ENCODE data around the gene DEDD. TPM values are rescaled to one million over a fixed set of nuclear protein-coding genes. Genes with fewer than 3 reads are reported as not detected.

Gene DEDD
- polyA plus RNA-seq, 1 of the 3 experiments (the other 2 are of a cell fraction): 45.0 TPM

DNA sequence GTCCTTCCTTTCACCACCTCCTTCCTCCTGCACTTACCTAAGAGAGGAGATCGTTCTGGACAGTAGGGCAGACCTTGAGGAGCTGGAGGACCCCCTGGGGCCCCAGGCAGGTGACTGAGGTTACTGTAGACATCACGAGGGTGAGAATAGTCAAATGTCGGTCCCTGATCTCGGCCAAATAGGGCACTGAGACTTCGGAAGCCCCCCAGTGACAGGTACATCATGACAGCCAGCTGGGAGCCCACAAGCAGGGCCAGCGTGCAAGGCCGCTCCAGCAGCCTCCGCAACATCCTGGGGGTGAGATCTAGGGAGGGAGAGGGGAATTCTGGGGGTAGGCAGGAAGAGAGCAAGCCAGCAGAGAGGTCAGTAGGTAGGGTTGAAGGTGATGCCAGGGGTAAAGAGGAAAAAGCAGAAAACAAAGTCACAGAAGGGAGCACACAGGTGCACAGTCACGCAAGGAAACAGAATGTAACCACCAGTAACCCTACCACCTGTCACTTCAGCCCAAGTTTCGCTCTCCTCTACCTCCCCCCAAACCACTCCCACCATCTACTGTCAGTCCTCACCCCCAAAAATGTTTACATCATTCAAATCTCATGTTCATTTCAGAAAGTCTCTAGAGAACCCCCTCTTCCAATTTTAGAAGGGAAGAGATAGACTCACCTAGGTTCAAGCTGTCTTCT is 43.4 kb upstream of the DEDD start:
- Histone ChIP-seq H3K4me1 (ENCODE audit: control insufficient read depth in 1 of 2, insufficient read depth in 2 of 2, low read depth in 1 of 2, low read length in 1 of 2) (peaks cover 0 to 18% of the 10 kb centered on the region in 2 experiments; a peak in 1 of 4 replicates), H3K36me3 (replicated peaks in 1 of 2; ENCODE audit: control insufficient read depth in 1 of 2, insufficient read depth in 2 of 2, low read length in 1 of 2) (peaks cover 29 to 44% of the 10 kb centered on the region in 2 experiments), H2AFZ (ENCODE audit: low read depth) (no peak overlapping the region; the same call in 1 of the 2 replicates), H4K20me1 (ENCODE audit: insufficient read depth) (no peaks in the 10 kb centered on the region), H3K27ac (ENCODE audit: low read depth in 2 of 2, low read length in 1 of 2) (no peak overlapping the region), H3K9me2 (no peaks in the 10 kb centered on the region), H3K4me2 (peak overlapping the region; percentile 98), H3K9ac (peak overlapping the region; percentile 77), H3K9me3 (no peaks in the 10 kb centered on the region), H3K27me3 (ENCODE audit: insufficient read depth) (no peaks in the 10 kb centered on the region), H3K79me2 (ENCODE audit: insufficient read depth) (peaks cover 17% of the 10 kb centered on the region), H3K4me3 (ENCODE audit: low read depth in 2 of 2, low read length in 1 of 2) (peak overlapping the region; percentile 73; a peak in 3 of 4 replicates), H3F3A (replicated peaks; ENCODE audit: insufficient read depth) (peaks cover 5% of the 10 kb centered on the region)
- TF ChIP-seq FOXJ3 (CRISPR knock-in tag; IDR thresholded peaks at IDR 0.05) (no peak), FOSL2 (IDR thresholded peaks at IDR 0.05; ENCODE audit: borderline replicate concordance, low read depth) (no peak), TAF1 (IDR thresholded peaks at IDR 0.05; ENCODE audit: borderline replicate concordance, low read depth, low read length) (no peak), RAD21 (IDR thresholded peaks at IDR 0.05; ENCODE audit: low read length) (no peak), MXI1 (IDR thresholded peaks at IDR 0.05; ENCODE audit: low read depth, low read length) (no peak), SIN3A (IDR thresholded peaks at IDR 0.05; ENCODE audit: borderline replicate concordance, low read depth, low read length) (no peak), NFIC (IDR thresholded peaks at IDR 0.05; ENCODE audit: borderline replicate concordance) (no peak), TCF12 (IDR thresholded peaks at IDR 0.05) (no peak), TEAD4 (IDR thresholded peaks at IDR 0.05; ENCODE audit: borderline replicate concordance, insufficient read depth) (no peak), SMC3 (IDR thresholded peaks at IDR 0.05; ENCODE audit: low read depth, low read length) (no peak), RFX5 (IDR thresholded peaks at IDR 0.05; ENCODE audit: low read length) (no peak), RCOR1 (IDR thresholded peaks at IDR 0.05; ENCODE audit: low read length) (no peak)
- TF ChIP-seq, protein P1, sequence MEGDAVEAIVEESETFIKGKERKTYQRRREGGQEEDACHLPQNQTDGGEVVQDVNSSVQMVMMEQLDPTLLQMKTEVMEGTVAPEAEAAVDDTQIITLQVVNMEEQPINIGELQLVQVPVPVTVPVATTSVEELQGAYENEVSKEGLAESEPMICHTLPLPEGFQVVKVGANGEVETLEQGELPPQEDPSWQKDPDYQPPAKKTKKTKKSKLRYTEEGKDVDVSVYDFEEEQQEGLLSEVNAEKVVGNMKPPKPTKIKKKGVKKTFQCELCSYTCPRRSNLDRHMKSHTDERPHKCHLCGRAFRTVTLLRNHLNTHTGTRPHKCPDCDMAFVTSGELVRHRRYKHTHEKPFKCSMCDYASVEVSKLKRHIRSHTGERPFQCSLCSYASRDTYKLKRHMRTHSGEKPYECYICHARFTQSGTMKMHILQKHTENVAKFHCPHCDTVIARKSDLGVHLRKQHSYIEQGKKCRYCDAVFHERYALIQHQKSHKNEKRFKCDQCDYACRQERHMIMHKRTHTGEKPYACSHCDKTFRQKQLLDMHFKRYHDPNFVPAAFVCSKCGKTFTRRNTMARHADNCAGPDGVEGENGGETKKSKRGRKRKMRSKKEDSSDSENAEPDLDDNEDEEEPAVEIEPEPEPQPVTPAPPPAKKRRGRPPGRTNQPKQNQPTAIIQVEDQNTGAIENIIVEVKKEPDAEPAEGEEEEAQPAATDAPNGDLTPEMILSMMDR (IDR thresholded peaks at IDR 0.05): no peak
- 84% methylated on average over 10 of the region's 10 CpGs for WGBS (ENCODE audit: low lambda C conversion rate)
- CTCF ChIA-PET: interaction anchor here (1.1 to 4.1 kb wide), 3 partner anchors 8 to 26 kb away, joined by 5 to 29 read pairs (median 5); partner anchors contain the start of genes NDUFS2 and PPOX
- no peak for DNase-seq
- POLR2A ChIA-PET: interaction anchor here (1.4 kb wide), 1 partner anchor 10 kb away, joined by 11 read pairs; the partner anchor contains the start of gene PPOX

DNA sequence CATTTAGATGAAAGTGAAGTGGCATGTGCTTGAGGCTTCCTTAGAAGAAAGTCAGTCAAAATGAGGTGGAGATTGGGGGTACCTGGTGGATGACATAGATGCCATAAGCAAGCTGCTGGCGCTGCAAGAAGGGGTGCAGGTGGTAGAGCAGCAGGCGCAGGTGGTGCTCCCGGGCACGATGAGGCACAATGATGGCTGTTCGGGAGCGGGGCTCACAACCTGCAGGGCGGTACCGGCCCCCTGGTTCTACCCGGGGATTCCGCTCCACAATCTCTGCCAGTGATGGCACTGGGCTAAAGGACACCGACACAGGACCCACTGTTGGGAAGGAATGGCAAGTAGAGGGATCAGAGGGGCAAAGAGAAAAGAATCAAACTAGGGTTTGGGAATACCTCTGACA is 42.4 kb upstream of the DEDD start:
- no peak overlapping the region; the same call in 1 of the 2 replicates for H2AFZ ChIP-seq (ENCODE audit: low read depth)
- peaks cover 17% of the 10 kb centered on the region for H3K79me2 ChIP-seq (ENCODE audit: insufficient read depth)
- H3K27ac ChIP-seq (ENCODE audit: low read depth in 2 of 2, low read length in 1 of 2): no peak overlapping the region
- no peaks in the 10 kb centered on the region for H3F3A ChIP-seq (replicated peaks; ENCODE audit: insufficient read depth)
- POLR2A ChIA-PET: no interaction called here
- no peak overlapping the region for H3K9ac ChIP-seq
- CTCF ChIA-PET: interaction anchor here (4.1 kb wide), 1 partner anchor 9 kb away, joined by 29 read pairs; the partner anchor contains the start of gene PPOX
- H3K9me3 ChIP-seq: no peaks in the 10 kb centered on the region
- TF ChIP-seq, protein P2, sequence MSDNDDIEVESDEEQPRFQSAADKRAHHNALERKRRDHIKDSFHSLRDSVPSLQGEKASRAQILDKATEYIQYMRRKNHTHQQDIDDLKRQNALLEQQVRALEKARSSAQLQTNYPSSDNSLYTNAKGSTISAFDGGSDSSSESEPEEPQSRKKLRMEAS (IDR thresholded peaks at IDR 0.05; ENCODE audit: low read depth): no peak
- TF ChIP-seq, protein P3, sequence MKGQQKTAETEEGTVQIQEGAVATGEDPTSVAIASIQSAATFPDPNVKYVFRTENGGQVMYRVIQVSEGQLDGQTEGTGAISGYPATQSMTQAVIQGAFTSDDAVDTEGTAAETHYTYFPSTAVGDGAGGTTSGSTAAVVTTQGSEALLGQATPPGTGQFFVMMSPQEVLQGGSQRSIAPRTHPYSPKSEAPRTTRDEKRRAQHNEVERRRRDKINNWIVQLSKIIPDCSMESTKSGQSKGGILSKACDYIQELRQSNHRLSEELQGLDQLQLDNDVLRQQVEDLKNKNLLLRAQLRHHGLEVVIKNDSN (IDR thresholded peaks at IDR 0.05; ENCODE audit: borderline replicate concordance, low read depth): no peak
- TF ChIP-seq CHD2 (IDR thresholded peaks at IDR 0.05; ENCODE audit: low read length, partially characterized antibody): no peak
- TF ChIP-seq NFIC (IDR thresholded peaks at IDR 0.05; ENCODE audit: borderline replicate concordance): no peak
- TF ChIP-seq, protein P4, sequence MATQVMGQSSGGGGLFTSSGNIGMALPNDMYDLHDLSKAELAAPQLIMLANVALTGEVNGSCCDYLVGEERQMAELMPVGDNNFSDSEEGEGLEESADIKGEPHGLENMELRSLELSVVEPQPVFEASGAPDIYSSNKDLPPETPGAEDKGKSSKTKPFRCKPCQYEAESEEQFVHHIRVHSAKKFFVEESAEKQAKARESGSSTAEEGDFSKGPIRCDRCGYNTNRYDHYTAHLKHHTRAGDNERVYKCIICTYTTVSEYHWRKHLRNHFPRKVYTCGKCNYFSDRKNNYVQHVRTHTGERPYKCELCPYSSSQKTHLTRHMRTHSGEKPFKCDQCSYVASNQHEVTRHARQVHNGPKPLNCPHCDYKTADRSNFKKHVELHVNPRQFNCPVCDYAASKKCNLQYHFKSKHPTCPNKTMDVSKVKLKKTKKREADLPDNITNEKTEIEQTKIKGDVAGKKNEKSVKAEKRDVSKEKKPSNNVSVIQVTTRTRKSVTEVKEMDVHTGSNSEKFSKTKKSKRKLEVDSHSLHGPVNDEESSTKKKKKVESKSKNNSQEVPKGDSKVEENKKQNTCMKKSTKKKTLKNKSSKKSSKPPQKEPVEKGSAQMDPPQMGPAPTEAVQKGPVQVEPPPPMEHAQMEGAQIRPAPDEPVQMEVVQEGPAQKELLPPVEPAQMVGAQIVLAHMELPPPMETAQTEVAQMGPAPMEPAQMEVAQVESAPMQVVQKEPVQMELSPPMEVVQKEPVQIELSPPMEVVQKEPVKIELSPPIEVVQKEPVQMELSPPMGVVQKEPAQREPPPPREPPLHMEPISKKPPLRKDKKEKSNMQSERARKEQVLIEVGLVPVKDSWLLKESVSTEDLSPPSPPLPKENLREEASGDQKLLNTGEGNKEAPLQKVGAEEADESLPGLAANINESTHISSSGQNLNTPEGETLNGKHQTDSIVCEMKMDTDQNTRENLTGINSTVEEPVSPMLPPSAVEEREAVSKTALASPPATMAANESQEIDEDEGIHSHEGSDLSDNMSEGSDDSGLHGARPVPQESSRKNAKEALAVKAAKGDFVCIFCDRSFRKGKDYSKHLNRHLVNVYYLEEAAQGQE (IDR thresholded peaks at IDR 0.05; ENCODE audit: low read depth, low read length): no peak
- TF ChIP-seq TEAD4 (IDR thresholded peaks at IDR 0.05; ENCODE audit: borderline replicate concordance, insufficient read depth): no peak
- no peak for TF ChIP-seq SMC3 (IDR thresholded peaks at IDR 0.05; ENCODE audit: low read depth, low read length)
- TF ChIP-seq RCOR1 (IDR thresholded peaks at IDR 0.05; ENCODE audit: low read length): no peak
- TF ChIP-seq TAF1 (IDR thresholded peaks at IDR 0.05; ENCODE audit: borderline replicate concordance, low read depth, low read length): no peak
- no peak for TF ChIP-seq FOSL2 (IDR thresholded peaks at IDR 0.05; ENCODE audit: borderline replicate concordance, low read depth)
- no peak for TF ChIP-seq SIN3A (IDR thresholded peaks at IDR 0.05; ENCODE audit: borderline replicate concordance, low read depth, low read length)
- no peak for TF ChIP-seq RFX5 (IDR thresholded peaks at IDR 0.05; ENCODE audit: low read length)
- TF ChIP-seq FOXJ3 (CRISPR knock-in tag; IDR thresholded peaks at IDR 0.05): no peak
- TF ChIP-seq RAD21 (IDR thresholded peaks at IDR 0.05; ENCODE audit: low read length): no peak
- no peak for TF ChIP-seq ELF1 (IDR thresholded peaks at IDR 0.05)
- TF ChIP-seq GABPA (IDR thresholded peaks at IDR 0.05; ENCODE audit: low read depth): no peak
- H3K27me3 ChIP-seq (ENCODE audit: insufficient read depth): no peaks in the 10 kb centered on the region
- peaks cover 0 to 18% of the 10 kb centered on the region in 2 experiments; a peak in 1 of 4 replicates for H3K4me1 ChIP-seq (ENCODE audit: control insufficient read depth in 1 of 2, insufficient read depth in 2 of 2, low read depth in 1 of 2, low read length in 1 of 2)
- WGBS (ENCODE audit: low lambda C conversion rate): 93% methylated on average over 9 of the region's 11 CpGs
- no peak overlapping the region for H3K4me3 ChIP-seq (ENCODE audit: low read depth in 2 of 2, low read length in 1 of 2)
- no peaks in the 10 kb centered on the region for H4K20me1 ChIP-seq (ENCODE audit: insufficient read depth)
- no peak for DNase-seq
- H3K4me2 ChIP-seq: no peak overlapping the region
- peaks cover 37 to 51% of the 10 kb centered on the region in 2 experiments for H3K36me3 ChIP-seq (replicated peaks in 1 of 2; ENCODE audit: control insufficient read depth in 1 of 2, insufficient read depth in 2 of 2, low read length in 1 of 2)
- H3K9me2 ChIP-seq: no peaks in the 10 kb centered on the region
